ENCODE results near the gene ETF1.
A peak's percentile ranks its signal among the peaks of the same experiment; 100 is the strongest.
"Not testable (repeated sequence)": the region's sequence is repeated elsewhere in the genome, so short reads cannot be mapped to it uniquely, and the experiment has no call there.

Gene ETF1

GRCh38 chr5:138489683-138490061 lies 53.4 kb downstream of the ETF1 start:
- Histone ChIP-seq H3K4me1 (ENCODE audit: control insufficient read depth, insufficient read depth, low read length, unreplicated experiment) (peaks cover 17% of the 10 kb centered on the region), H2AFZ (ENCODE audit: low read length, unreplicated experiment) (no peak overlapping the region)

GRCh38 chr5:138488481-138488945 lies 54.5 kb downstream of the ETF1 start:
- no peak overlapping the region for H2AFZ ChIP-seq (ENCODE audit: low read length, unreplicated experiment)
- H3K4me1 ChIP-seq (ENCODE audit: control insufficient read depth, insufficient read depth, low read length, unreplicated experiment) = peaks cover 17% of the 10 kb centered on the region
- H3K27me3 ChIP-seq (ENCODE audit: insufficient read depth, low read length) = peaks cover 6% of the 10 kb centered on the region; the same call in 1 of the 2 replicates
- H3K36me3 ChIP-seq (ENCODE audit: insufficient read depth, low read length) = no peaks in the 10 kb centered on the region
- no peak overlapping the region for H3K4me3 ChIP-seq (ENCODE audit: low read depth, low read length)
- no peaks in the 10 kb centered on the region for H3K79me2 ChIP-seq (ENCODE audit: control insufficient read depth, insufficient read depth, low read length, unreplicated experiment)
- H3K27ac ChIP-seq (ENCODE audit: low read depth, low read length) = no peak overlapping the region

More at GRCh38 chr5:138489683-138490061, 53.4 kb downstream of the ETF1 start:
- no peak overlapping the region for H3K27ac ChIP-seq (ENCODE audit: low read depth, low read length)
- no peak overlapping the region for H3K4me3 ChIP-seq (ENCODE audit: low read depth, low read length)
- H3K36me3 ChIP-seq (ENCODE audit: insufficient read depth, low read length) = no peaks in the 10 kb centered on the region
- no peaks in the 10 kb centered on the region for H3K79me2 ChIP-seq (ENCODE audit: control insufficient read depth, insufficient read depth, low read length, unreplicated experiment)
- peaks cover 6% of the 10 kb centered on the region; the same call in 1 of the 2 replicates for H3K27me3 ChIP-seq (ENCODE audit: insufficient read depth, low read length)

- H3K36me3 ChIP-seq (ENCODE audit: insufficient read depth, low read length) = no peaks in the 10 kb centered on the region
- no peak overlapping the region for H3K4me3 ChIP-seq (ENCODE audit: low read depth, low read length)
- H3K27me3 ChIP-seq (ENCODE audit: insufficient read depth, low read length) = no peaks in the 10 kb centered on the region
- H3K4me1 ChIP-seq (ENCODE audit: control insufficient read depth, insufficient read depth, low read length, unreplicated experiment) = peaks cover 3% of the 10 kb centered on the region
- H3K79me2 ChIP-seq (ENCODE audit: control insufficient read depth, insufficient read depth, low read length, unreplicated experiment) = no peaks in the 10 kb centered on the region
- H2AFZ ChIP-seq (ENCODE audit: low read length, unreplicated experiment) = no peak overlapping the region
- no peak overlapping the region for H3K27ac ChIP-seq (ENCODE audit: low read depth, low read length)
These were observed 60.4 kb downstream of the ETF1 start for GRCh38 chr5:138482638-138483037.

- Histone ChIP-seq H3K27ac (ENCODE audit: low read depth, low read length) (no peak overlapping the region), H3K36me3 (ENCODE audit: insufficient read depth, low read length) (no peaks in the 10 kb centered on the region), H3K27me3 (ENCODE audit: insufficient read depth, low read length) (no peaks in the 10 kb centered on the region), H3K4me3 (ENCODE audit: low read depth, low read length) (no peak overlapping the region), H3K79me2 (ENCODE audit: control insufficient read depth, insufficient read depth, low read length, unreplicated experiment) (no peaks in the 10 kb centered on the region), H2AFZ (ENCODE audit: low read length, unreplicated experiment) (no peak overlapping the region), H3K4me1 (ENCODE audit: control insufficient read depth, insufficient read depth, low read length, unreplicated experiment) (no peaks in the 10 kb centered on the region)
These were observed 66.1 kb downstream of the ETF1 start for GRCh38 chr5:138476918-138477317.

GRCh38 chr5:138473151-138473550 lies 69.9 kb downstream of the ETF1 start:
- H3K4me3 ChIP-seq (ENCODE audit: low read depth, low read length); H2AFZ ChIP-seq (ENCODE audit: low read length, unreplicated experiment); H3K36me3 ChIP-seq (ENCODE audit: insufficient read depth, low read length); H3K79me2 ChIP-seq (ENCODE audit: control insufficient read depth, insufficient read depth, low read length, unreplicated experiment); H3K27ac ChIP-seq (ENCODE audit: low read depth, low read length); H3K4me1 ChIP-seq (ENCODE audit: control insufficient read depth, insufficient read depth, low read length, unreplicated experiment); H3K27me3 ChIP-seq (ENCODE audit: insufficient read depth, low read length): not testable (repeated sequence)

GRCh38 chr5:138472353-138472752 lies 70.7 kb downstream of the ETF1 start:
- H3K36me3 ChIP-seq (ENCODE audit: insufficient read depth, low read length) = peaks cover 3% of the 10 kb centered on the region; the same call in 1 of the 2 replicates
- no peak overlapping the region for H3K4me3 ChIP-seq (ENCODE audit: low read depth, low read length)
- no peaks in the 10 kb centered on the region for H3K27me3 ChIP-seq (ENCODE audit: insufficient read depth, low read length)
- no peak overlapping the region for H3K27ac ChIP-seq (ENCODE audit: low read depth, low read length)
- peaks cover 3% of the 10 kb centered on the region for H3K4me1 ChIP-seq (ENCODE audit: control insufficient read depth, insufficient read depth, low read length, unreplicated experiment)
- no peak overlapping the region for H2AFZ ChIP-seq (ENCODE audit: low read length, unreplicated experiment)
- no peaks in the 10 kb centered on the region for H3K79me2 ChIP-seq (ENCODE audit: control insufficient read depth, insufficient read depth, low read length, unreplicated experiment)

- Histone ChIP-seq H2AFZ (ENCODE audit: low read length, unreplicated experiment) (no peak overlapping the region), H3K27ac (ENCODE audit: low read depth, low read length) (no peak overlapping the region), H3K79me2 (ENCODE audit: control insufficient read depth, insufficient read depth, low read length, unreplicated experiment) (peaks cover 11% of the 10 kb centered on the region), H3K4me3 (ENCODE audit: low read depth, low read length) (no peak overlapping the region), H3K36me3 (ENCODE audit: insufficient read depth, low read length) (peaks cover 16% of the 10 kb centered on the region; the same call in 1 of the 2 replicates), H3K4me1 (ENCODE audit: control insufficient read depth, insufficient read depth, low read length, unreplicated experiment) (peaks cover 3% of the 10 kb centered on the region), H3K27me3 (ENCODE audit: insufficient read depth, low read length) (no peaks in the 10 kb centered on the region)
These were observed 72.0 kb downstream of the ETF1 start for GRCh38 chr5:138471052-138471361.

GRCh38 chr5:138470322-138471051 lies 72.5 kb downstream of the ETF1 start:
- no peak overlapping the region for H2AFZ ChIP-seq (ENCODE audit: low read length, unreplicated experiment)
- H3K4me1 ChIP-seq (ENCODE audit: control insufficient read depth, insufficient read depth, low read length, unreplicated experiment) = peaks cover 3% of the 10 kb centered on the region
- H3K79me2 ChIP-seq (ENCODE audit: control insufficient read depth, insufficient read depth, low read length, unreplicated experiment) = peaks cover 16% of the 10 kb centered on the region
- H3K4me3 ChIP-seq (ENCODE audit: low read depth, low read length) = no peak overlapping the region
- peaks cover 17% of the 10 kb centered on the region; the same call in 1 of the 2 replicates for H3K36me3 ChIP-seq (ENCODE audit: insufficient read depth, low read length)
- no peak overlapping the region for H3K27ac ChIP-seq (ENCODE audit: low read depth, low read length)
- no peaks in the 10 kb centered on the region for H3K27me3 ChIP-seq (ENCODE audit: insufficient read depth, low read length)

GRCh38 chr5:138469540-138470321 lies 73.3 kb downstream of the ETF1 start:
- H3K27me3 ChIP-seq (ENCODE audit: insufficient read depth, low read length) = no peaks in the 10 kb centered on the region
- no peak overlapping the region for H2AFZ ChIP-seq (ENCODE audit: low read length, unreplicated experiment)
- no peak overlapping the region for H3K27ac ChIP-seq (ENCODE audit: low read depth, low read length)
- H3K4me1 ChIP-seq (ENCODE audit: control insufficient read depth, insufficient read depth, low read length, unreplicated experiment) = peaks cover 3% of the 10 kb centered on the region
- H3K36me3 ChIP-seq (ENCODE audit: insufficient read depth, low read length) = peaks cover 17% of the 10 kb centered on the region; the same call in 1 of the 2 replicates
- peaks cover 16% of the 10 kb centered on the region for H3K79me2 ChIP-seq (ENCODE audit: control insufficient read depth, insufficient read depth, low read length, unreplicated experiment)
- H3K4me3 ChIP-seq (ENCODE audit: low read depth, low read length) = no peak overlapping the region

GRCh38 chr5:138468966-138469539 lies 74.0 kb downstream of the ETF1 start:
- Histone ChIP-seq H3K36me3 (ENCODE audit: insufficient read depth, low read length) (peaks cover 17% of the 10 kb centered on the region; the same call in 1 of the 2 replicates), H3K27ac (ENCODE audit: low read depth, low read length) (no peak overlapping the region), H2AFZ (ENCODE audit: low read length, unreplicated experiment) (no peak overlapping the region)

More at GRCh38 chr5:138468966-138469539, 74.0 kb downstream of the ETF1 start:
- peak overlapping the region; percentile 90; the same call in 1 of the 2 replicates for H3K4me3 ChIP-seq (ENCODE audit: low read depth, low read length)
- peaks cover 3% of the 10 kb centered on the region for H3K4me1 ChIP-seq (ENCODE audit: control insufficient read depth, insufficient read depth, low read length, unreplicated experiment)
- H3K27me3 ChIP-seq (ENCODE audit: insufficient read depth, low read length) = no peaks in the 10 kb centered on the region
- H3K79me2 ChIP-seq (ENCODE audit: control insufficient read depth, insufficient read depth, low read length, unreplicated experiment) = peaks cover 16% of the 10 kb centered on the region

Measured in ACC112 (cell line).